SK-N-SH treated with all-trans-retinoic acid at 6 μM for 48 hours (cell line): ENCODE data around the gene KRABD2.

Source experiments
- ARNTL ChIP-seq: fragments of 450-650 bp; formaldehyde crosslinking; IDR thresholded peaks from 2 replicates; pipeline ENCODE4 v1.5.0; 2020; ENCODE audit warnings: low read depth, mild to moderate bottlenecking, moderate library complexity, borderline replicate concordance
- CSDC2 ChIP-seq: fragments of 250-450 bp; sonication (Bioruptor Pico); IDR thresholded peaks from 2 replicates; pipeline ENCODE4 v1.5.0; 2020; ENCODE audit warnings: mild to moderate bottlenecking, moderate library complexity
- GLIS3 ChIP-seq: fragments of 250-450 bp; sonication (Bioruptor Pico); IDR thresholded peaks from 2 replicates; pipeline ENCODE4 v1.5.0; 2020; ENCODE audit warnings: mild to moderate bottlenecking, moderate library complexity
- OSR1 ChIP-seq: fragments of 250-450 bp; sonication (Bioruptor Pico); IDR thresholded peaks from 2 replicates; pipeline ENCODE4 v1.8.0; 2022; ENCODE audit warnings: moderate library complexity, mild to moderate bottlenecking, inconsistent platforms
- TCF4 ChIP-seq: fragments of 250-450 bp; sonication (Bioruptor Pico); IDR thresholded peaks from 2 replicates; pipeline ENCODE4 v1.8.0; 2021; ENCODE audit warnings: mild to moderate bottlenecking, moderate library complexity, borderline replicate concordance
- TOX ChIP-seq: fragments of 250-450 bp; sonication (Bioruptor Pico); IDR thresholded peaks from 2 replicates; pipeline ENCODE4 v1.8.0; 2021; ENCODE audit warnings: mild to moderate bottlenecking, moderate library complexity, borderline replicate concordance
- ZC3H10 ChIP-seq: fragments of 250-450 bp; sonication (Bioruptor Pico); IDR thresholded peaks from 2 replicates; pipeline ENCODE4 v1.5.1; 2021; ENCODE audit warnings: mild to moderate bottlenecking, moderate library complexity
- ZFP3 ChIP-seq: fragments of 250-450 bp; sonication (Bioruptor Pico); IDR thresholded peaks from 2 replicates; pipeline ENCODE4 v1.5.0; 2020; ENCODE audit warnings: mild to moderate bottlenecking, moderate library complexity
- ZNF565 ChIP-seq: fragments of 450-650 bp; formaldehyde crosslinking; conservative IDR thresholded peaks from 2 replicates; pipeline ENCODE4 v1.5.0; 2020; ENCODE audit warnings: low read depth, mild to moderate bottlenecking, moderate library complexity
- ZNF70 ChIP-seq: fragments of 450-650 bp; formaldehyde crosslinking; IDR thresholded peaks from 2 replicates; pipeline ENCODE4 v1.5.0; 2020; ENCODE audit warnings: mild to moderate bottlenecking, moderate library complexity
- TF ChIP-seq, protein P1 (sequence below): fragments of 250-450 bp; sonication (Bioruptor Pico); IDR thresholded peaks from 2 replicates; pipeline ENCODE4 v1.5.0; 2020; ENCODE audit warnings: mild to moderate bottlenecking, moderate library complexity
- TF ChIP-seq, protein P2 (sequence below): fragments of 250-450 bp; sonication (Bioruptor Pico); IDR thresholded peaks from 2 replicates; pipeline ENCODE4 v1.8.0; 2020; ENCODE audit warnings: mild to moderate bottlenecking, moderate library complexity, borderline replicate concordance

- no peak for TF ChIP-seq TOX
- TF ChIP-seq ZC3H10: no peak
- TF ChIP-seq ZNF70 (CRISPR knock-in tag): no peak
- TF ChIP-seq ARNTL (CRISPR knock-in tag): no peak
- TF ChIP-seq ZFP3 (CRISPR knock-in tag): no peak
- no peak for TF ChIP-seq ZNF565 (CRISPR knock-in tag)
- TF ChIP-seq OSR1 (CRISPR knock-in tag): no peak
- TF ChIP-seq, protein P1, sequence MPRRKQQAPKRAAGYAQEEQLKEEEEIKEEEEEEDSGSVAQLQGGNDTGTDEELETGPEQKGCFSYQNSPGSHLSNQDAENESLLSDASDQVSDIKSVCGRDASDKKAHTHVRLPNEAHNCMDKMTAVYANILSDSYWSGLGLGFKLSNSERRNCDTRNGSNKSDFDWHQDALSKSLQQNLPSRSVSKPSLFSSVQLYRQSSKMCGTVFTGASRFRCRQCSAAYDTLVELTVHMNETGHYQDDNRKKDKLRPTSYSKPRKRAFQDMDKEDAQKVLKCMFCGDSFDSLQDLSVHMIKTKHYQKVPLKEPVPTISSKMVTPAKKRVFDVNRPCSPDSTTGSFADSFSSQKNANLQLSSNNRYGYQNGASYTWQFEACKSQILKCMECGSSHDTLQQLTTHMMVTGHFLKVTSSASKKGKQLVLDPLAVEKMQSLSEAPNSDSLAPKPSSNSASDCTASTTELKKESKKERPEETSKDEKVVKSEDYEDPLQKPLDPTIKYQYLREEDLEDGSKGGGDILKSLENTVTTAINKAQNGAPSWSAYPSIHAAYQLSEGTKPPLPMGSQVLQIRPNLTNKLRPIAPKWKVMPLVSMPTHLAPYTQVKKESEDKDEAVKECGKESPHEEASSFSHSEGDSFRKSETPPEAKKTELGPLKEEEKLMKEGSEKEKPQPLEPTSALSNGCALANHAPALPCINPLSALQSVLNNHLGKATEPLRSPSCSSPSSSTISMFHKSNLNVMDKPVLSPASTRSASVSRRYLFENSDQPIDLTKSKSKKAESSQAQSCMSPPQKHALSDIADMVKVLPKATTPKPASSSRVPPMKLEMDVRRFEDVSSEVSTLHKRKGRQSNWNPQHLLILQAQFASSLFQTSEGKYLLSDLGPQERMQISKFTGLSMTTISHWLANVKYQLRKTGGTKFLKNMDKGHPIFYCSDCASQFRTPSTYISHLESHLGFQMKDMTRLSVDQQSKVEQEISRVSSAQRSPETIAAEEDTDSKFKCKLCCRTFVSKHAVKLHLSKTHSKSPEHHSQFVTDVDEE (CRISPR knock-in tag): no peak
- TF ChIP-seq, protein P2, sequence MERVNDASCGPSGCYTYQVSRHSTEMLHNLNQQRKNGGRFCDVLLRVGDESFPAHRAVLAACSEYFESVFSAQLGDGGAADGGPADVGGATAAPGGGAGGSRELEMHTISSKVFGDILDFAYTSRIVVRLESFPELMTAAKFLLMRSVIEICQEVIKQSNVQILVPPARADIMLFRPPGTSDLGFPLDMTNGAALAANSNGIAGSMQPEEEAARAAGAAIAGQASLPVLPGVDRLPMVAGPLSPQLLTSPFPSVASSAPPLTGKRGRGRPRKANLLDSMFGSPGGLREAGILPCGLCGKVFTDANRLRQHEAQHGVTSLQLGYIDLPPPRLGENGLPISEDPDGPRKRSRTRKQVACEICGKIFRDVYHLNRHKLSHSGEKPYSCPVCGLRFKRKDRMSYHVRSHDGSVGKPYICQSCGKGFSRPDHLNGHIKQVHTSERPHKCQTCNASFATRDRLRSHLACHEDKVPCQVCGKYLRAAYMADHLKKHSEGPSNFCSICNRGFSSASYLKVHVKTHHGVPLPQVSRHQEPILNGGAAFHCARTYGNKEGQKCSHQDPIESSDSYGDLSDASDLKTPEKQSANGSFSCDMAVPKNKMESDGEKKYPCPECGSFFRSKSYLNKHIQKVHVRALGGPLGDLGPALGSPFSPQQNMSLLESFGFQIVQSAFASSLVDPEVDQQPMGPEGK: no peak
- TF ChIP-seq CSDC2 (CRISPR knock-in tag): no peak
- no peak for TF ChIP-seq GLIS3
- no peak for TF ChIP-seq TCF4
These were observed 31.9 kb upstream of the KRABD2 start for GRCh38 chr17:8408371-8408770.
